Osteocyte (in vitro differentiated cells): ENCODE measurements around the gene GALE. TPM values are rescaled to one million over a fixed set of nuclear protein-coding genes. Genes with fewer than 3 reads are reported as not detected.
A peak's percentile ranks its signal among the peaks of the same experiment; 100 is the strongest.

Source experiments
- DNase-seq: peaks from one replicate; pipeline ENCODE4 v3.0.0; 2021; ENCODE audit warnings: mixed read lengths; ENCODE audit not compliant: unreplicated experiment; ENCODE audit errors: extremely low spot score
- H3K27ac Mint-ChIP-seq: one replicate; pipeline ENCODE4 v1.8.0; 2021; ENCODE audit warnings: mild to moderate bottlenecking, mixed read lengths; ENCODE audit not compliant: unreplicated experiment
- H3K27me3 Mint-ChIP-seq: one replicate; pipeline ENCODE4 v1.8.0; 2021; ENCODE audit warnings: mixed read lengths; ENCODE audit not compliant: unreplicated experiment
- H3K36me3 Mint-ChIP-seq: one replicate; pipeline ENCODE4 v1.8.0; 2021; ENCODE audit warnings: mixed read lengths; ENCODE audit not compliant: unreplicated experiment
- H3K4me1 Mint-ChIP-seq: one replicate; pipeline ENCODE4 v1.8.0; 2021; ENCODE audit warnings: mixed read lengths; ENCODE audit not compliant: unreplicated experiment
- H3K4me3 Mint-ChIP-seq: one replicate; pipeline ENCODE4 v1.8.0; 2021; ENCODE audit warnings: mild to moderate bottlenecking, moderate library complexity, mixed read lengths; ENCODE audit not compliant: unreplicated experiment
- H3K9me3 Mint-ChIP-seq: one replicate; pipeline ENCODE4 v1.8.0; 2021; ENCODE audit warnings: mixed read lengths; ENCODE audit not compliant: unreplicated experiment
- CTCF ChIP-seq: fragments of 200-600 bp; sonication (generic); IDR thresholded peaks from 2 replicates; pipeline ENCODE4 v1.5.0; 2021; ENCODE audit warnings: antibody characterized with exemption, mild to moderate bottlenecking, moderate library complexity
- total RNA-seq: library from RNA; stranded (reverse); gene quantifications from 2 replicates; pipeline ENCODE4 v1.2.1, GENCODE V29; 2021

Gene GALE
- total RNA-seq, 1 donor from 2014 or later, result 17.5 TPM

GRCh38 chr1:23793861-23794731 is 6.5 kb downstream of the GALE start:
- Mint-ChIP-seq H3K4me1 (peaks cover 34% of the 10 kb centered on the region), H3K4me3 (no peak overlapping the region), H3K9me3 (no peaks in the 10 kb centered on the region), H3K27ac (no peak overlapping the region), H3K27me3 (no peaks in the 10 kb centered on the region), H3K36me3 (peaks cover 3% of the 10 kb centered on the region)
- DNase-seq, result no peak
- TF ChIP-seq CTCF, result no peak

GRCh38 chr1:23793018-23793781 is 7.4 kb downstream of the GALE start:
- H3K4me1 Mint-ChIP-seq, result peaks cover 39% of the 10 kb centered on the region
- H3K27me3 Mint-ChIP-seq, result no peaks in the 10 kb centered on the region
- no peak for TF ChIP-seq CTCF
- no peaks in the 10 kb centered on the region for H3K9me3 Mint-ChIP-seq
- DNase-seq, result no peak
- no peak overlapping the region for H3K4me3 Mint-ChIP-seq
- peaks cover 7% of the 10 kb centered on the region for H3K36me3 Mint-ChIP-seq
- no peak overlapping the region for H3K27ac Mint-ChIP-seq

- TF ChIP-seq CTCF, result no peak
These were observed 8.2 kb downstream of the GALE start for GRCh38 chr1:23792151-23792945.

GRCh38 chr1:23791516-23792047 is 9.0 kb downstream of the GALE start:
- no peak for TF ChIP-seq CTCF
- Mint-ChIP-seq H3K27ac (peak overlapping the region; percentile 94), H3K36me3 (peaks cover 22% of the 10 kb centered on the region), H3K9me3 (no peaks in the 10 kb centered on the region), H3K27me3 (no peaks in the 10 kb centered on the region), H3K4me1 (peaks cover 41% of the 10 kb centered on the region), H3K4me3 (peak overlapping the region; percentile 96)
- DNase-seq, result no peak

More at GRCh38 chr1:23792151-23792945, 8.2 kb downstream of the GALE start:
- Mint-ChIP-seq H3K27me3 (no peaks in the 10 kb centered on the region), H3K36me3 (peaks cover 14% of the 10 kb centered on the region), H3K4me3 (peak overlapping the region; percentile 96), H3K9me3 (no peaks in the 10 kb centered on the region), H3K4me1 (peaks cover 41% of the 10 kb centered on the region), H3K27ac (peak overlapping the region; percentile 94)
- no peak for DNase-seq
